ENCODE measurements around the gene RAP1GAP. TPM values are rescaled to one million over a fixed set of nuclear protein-coding genes. Genes with fewer than 3 reads are reported as not detected.

The RAP1GAP gene
- 1.1 and 2.6 TPM in 2 replicates for total RNA-seq

- peak; percentile 6 for TF ChIP-seq CTCF (IDR thresholded peaks at IDR 0.05; ENCODE audit: insufficient read depth, low read length, severe bottlenecking)
- DNase-seq (ENCODE audit: low read depth) (no peak), FAIRE-seq (no peak)
- H3K27me3 ChIP-seq (ENCODE audit: control insufficient read depth, insufficient read depth, low read length): peaks cover 9% of the 10 kb centered on the region
- H3K4me3 ChIP-seq (ENCODE audit: low read depth, low read length): peak within 1 kb of the TSS; percentile 23
- no peaks in the 10 kb centered on the region for H3K36me3 ChIP-seq (ENCODE audit: control insufficient read depth, insufficient read depth, low read length)
Observed at GRCh38 chr1:21669258-21670058, at the start of gene RAP1GAP. TSS of gene RAP1GAP (minus strand) at chr1:21669357. CDS start at chr1:21620032, 49,325 bp downstream.

GRCh38 chr1:21716169-21716568 lies 47.0 kb upstream of the RAP1GAP start:
- FAIRE-seq: no peak
- Histone ChIP-seq H3K36me3 (ENCODE audit: control insufficient read depth, insufficient read depth, low read length) (peaks cover 10% of the 10 kb centered on the region), H3K4me3 (ENCODE audit: low read depth, low read length) (no peak overlapping the region), H3K27me3 (ENCODE audit: control insufficient read depth, insufficient read depth, low read length) (no peaks in the 10 kb centered on the region)
- no peak for TF ChIP-seq CTCF (IDR thresholded peaks at IDR 0.05; ENCODE audit: insufficient read depth, low read length, severe bottlenecking)
- DNase-seq (ENCODE audit: low read depth): no peak

- no peak for FAIRE-seq
- Histone ChIP-seq H3K4me3 (ENCODE audit: low read depth, low read length) (no peak overlapping the region), H3K27me3 (ENCODE audit: control insufficient read depth, insufficient read depth, low read length) (no peaks in the 10 kb centered on the region), H3K36me3 (ENCODE audit: control insufficient read depth, insufficient read depth, low read length) (peaks cover 8% of the 10 kb centered on the region)
- TF ChIP-seq CTCF (IDR thresholded peaks at IDR 0.05; ENCODE audit: insufficient read depth, low read length, severe bottlenecking): no peak
- DNase-seq (ENCODE audit: low read depth): no peak
Observed at GRCh38 chr1:21707891-21708290, 38.7 kb upstream of the RAP1GAP start.

- DNase-seq (ENCODE audit: low read depth) (no peak), FAIRE-seq (no peak)
- TF ChIP-seq CTCF (IDR thresholded peaks at IDR 0.05; ENCODE audit: insufficient read depth, low read length, severe bottlenecking): no peak
- Histone ChIP-seq H3K4me3 (ENCODE audit: low read depth, low read length) (no peak overlapping the region), H3K36me3 (ENCODE audit: control insufficient read depth, insufficient read depth, low read length) (peaks cover 10% of the 10 kb centered on the region), H3K27me3 (ENCODE audit: control insufficient read depth, insufficient read depth, low read length) (no peaks in the 10 kb centered on the region)
Observed at GRCh38 chr1:21707086-21707840, 38.1 kb upstream of the RAP1GAP start.

GRCh38 chr1:21706151-21706835 lies 37.1 kb upstream of the RAP1GAP start:
- TF ChIP-seq CTCF (IDR thresholded peaks at IDR 0.05; ENCODE audit: insufficient read depth, low read length, severe bottlenecking): no peak
- H3K36me3 ChIP-seq (ENCODE audit: control insufficient read depth, insufficient read depth, low read length): peaks cover 8% of the 10 kb centered on the region
- DNase-seq (ENCODE audit: low read depth) (no peak), FAIRE-seq (no peak)
- H3K4me3 ChIP-seq (ENCODE audit: low read depth, low read length): no peak overlapping the region
- H3K27me3 ChIP-seq (ENCODE audit: control insufficient read depth, insufficient read depth, low read length): no peaks in the 10 kb centered on the region
